ENCODE measurements around the gene RBL1. TPM values are rescaled to one million over a fixed set of nuclear protein-coding genes. Genes with fewer than 3 reads are reported as not detected.
A peak's percentile ranks its signal among the peaks of the same experiment; 100 is the strongest.

RBL1 gene
- total RNA-seq, 1 donor from 2014 or later, result 10.4 TPM

DNA sequence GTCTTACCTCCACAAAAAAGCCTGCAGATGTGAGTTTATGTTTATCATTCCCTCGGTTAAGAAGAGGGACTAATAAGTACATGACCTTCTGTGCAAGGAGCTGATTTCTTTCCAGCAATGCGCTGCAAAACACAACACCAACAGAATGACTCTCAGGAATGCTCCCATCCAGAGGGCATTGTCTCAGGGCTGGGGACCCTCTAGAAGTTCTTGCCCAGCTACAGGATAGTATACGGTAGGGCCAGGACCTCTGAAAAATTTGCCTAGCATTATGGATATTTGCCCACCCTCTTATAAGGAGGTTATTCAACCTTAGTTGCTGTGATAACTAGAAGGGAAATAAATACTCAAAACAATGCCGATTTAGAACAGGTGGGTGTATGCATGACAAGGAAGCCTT, 24.7 kb upstream of the RBL1 start:
- H3K27me3 ChIP-seq (ENCODE audit: control insufficient read depth in 3 of 3, insufficient read depth in 3 of 3, low read length in 3 of 3), result no peaks in the 10 kb centered on the region
- H3K4me1 ChIP-seq (ENCODE audit: control insufficient read depth in 3 of 3, insufficient read depth in 3 of 3, low read length in 3 of 3), result no peaks in the 10 kb centered on the region
- H3K27ac ChIP-seq (ENCODE audit: low read depth, low read length), result no peak overlapping the region
- H3K9ac ChIP-seq (ENCODE audit: low read depth in 1 of 3, low read length in 3 of 3), result no peak overlapping the region
- no peaks in the 10 kb centered on the region for H3K36me3 ChIP-seq (ENCODE audit: control insufficient read depth in 3 of 3, insufficient read depth in 3 of 3, low read length in 3 of 3)
- no peaks in the 10 kb centered on the region for H3K9me3 ChIP-seq (ENCODE audit: control insufficient read depth in 3 of 3, low read length in 3 of 3)
- no peak overlapping the region for H3K4me3 ChIP-seq (ENCODE audit: low read length in 3 of 3)

- H3K4me1 ChIP-seq (ENCODE audit: control insufficient read depth in 3 of 3, insufficient read depth in 3 of 3, low read length in 3 of 3), result no peaks in the 10 kb centered on the region
- no peak overlapping the region for H3K27ac ChIP-seq (ENCODE audit: low read depth, low read length)
- no peaks in the 10 kb centered on the region for H3K9me3 ChIP-seq (ENCODE audit: control insufficient read depth in 3 of 3, low read length in 3 of 3)
- H3K4me3 ChIP-seq (ENCODE audit: low read length in 3 of 3), result no peak overlapping the region
- no peak overlapping the region for H3K9ac ChIP-seq (ENCODE audit: low read depth in 1 of 3, low read length in 3 of 3)
- H3K36me3 ChIP-seq (ENCODE audit: control insufficient read depth in 3 of 3, insufficient read depth in 3 of 3, low read length in 3 of 3), result no peaks in the 10 kb centered on the region
- no peaks in the 10 kb centered on the region for H3K27me3 ChIP-seq (ENCODE audit: control insufficient read depth in 3 of 3, insufficient read depth in 3 of 3, low read length in 3 of 3)
Observed at GRCh38 chr20:37119356-37120036, 23.7 kb upstream of the RBL1 start.

DNA sequence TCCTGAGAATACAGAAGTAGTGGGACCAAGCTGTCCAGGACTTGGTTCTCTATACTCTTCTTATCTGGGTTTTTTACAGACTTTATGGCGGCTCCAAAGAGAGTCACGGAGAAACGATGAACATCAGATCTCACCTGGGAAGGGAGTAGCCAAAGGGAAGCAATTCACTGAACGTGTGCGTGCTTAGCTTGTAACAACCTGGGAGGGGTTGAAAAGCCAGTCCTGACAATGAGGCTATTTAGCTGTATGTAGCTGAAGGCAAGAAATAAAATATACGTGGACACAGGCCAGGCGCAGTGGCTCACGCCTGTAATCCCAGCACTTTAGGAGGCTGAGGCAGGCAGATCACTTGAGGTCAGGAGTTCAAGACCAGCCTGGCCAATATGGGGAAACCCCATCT, 18.2 kb upstream of the RBL1 start:
- H3K27ac ChIP-seq (ENCODE audit: low read depth, low read length), result no peak overlapping the region
- H3K9me3 ChIP-seq (ENCODE audit: control insufficient read depth in 3 of 3, low read length in 3 of 3), result no peaks in the 10 kb centered on the region
- no peaks in the 10 kb centered on the region for H3K4me1 ChIP-seq (ENCODE audit: control insufficient read depth in 3 of 3, insufficient read depth in 3 of 3, low read length in 3 of 3)
- H3K27me3 ChIP-seq (ENCODE audit: control insufficient read depth in 3 of 3, insufficient read depth in 3 of 3, low read length in 3 of 3), result no peaks in the 10 kb centered on the region
- H3K4me3 ChIP-seq (ENCODE audit: low read length in 3 of 3), result no peak overlapping the region
- no peak overlapping the region for H3K9ac ChIP-seq (ENCODE audit: low read depth in 1 of 3, low read length in 3 of 3)
- peaks cover 0 to 3% (median 0%) of the 10 kb centered on the region in 3 donors for H3K36me3 ChIP-seq (ENCODE audit: control insufficient read depth in 3 of 3, insufficient read depth in 3 of 3, low read length in 3 of 3)

DNA sequence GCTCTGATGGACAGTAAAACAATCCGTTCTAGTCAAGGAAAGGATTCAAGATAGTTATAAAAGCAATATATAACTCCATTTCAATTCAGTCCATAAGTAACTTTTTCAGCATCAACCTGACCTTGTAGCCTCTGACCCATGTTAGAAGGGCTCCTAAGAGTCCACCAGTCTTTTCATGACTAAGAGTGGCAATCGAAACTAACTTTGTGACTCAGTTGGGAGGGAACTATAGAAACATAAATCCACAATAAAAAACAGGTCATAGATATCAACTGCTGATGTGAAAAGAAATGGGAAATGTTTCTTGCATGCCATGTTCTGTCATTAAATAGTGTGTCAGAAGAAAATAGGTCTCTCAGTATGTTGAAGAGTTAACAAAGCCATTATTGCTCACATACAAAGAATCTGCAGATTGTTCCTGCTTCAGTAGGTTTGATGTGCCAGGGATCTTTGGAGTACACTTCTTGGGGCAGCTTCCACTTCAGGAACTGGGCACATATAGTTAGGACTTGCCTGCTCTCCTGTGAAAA, 16.2 kb upstream of the RBL1 start:
- H3K27me3 ChIP-seq (ENCODE audit: control insufficient read depth in 3 of 3, insufficient read depth in 3 of 3, low read length in 3 of 3), result no peaks in the 10 kb centered on the region
- H3K9ac ChIP-seq (ENCODE audit: low read depth in 1 of 3, low read length in 3 of 3), result no peak overlapping the region
- H3K27ac ChIP-seq (ENCODE audit: low read depth, low read length), result no peak overlapping the region
- H3K4me3 ChIP-seq (ENCODE audit: low read length in 3 of 3), result no peak overlapping the region
- no peaks in the 10 kb centered on the region for H3K9me3 ChIP-seq (ENCODE audit: control insufficient read depth in 3 of 3, low read length in 3 of 3)
- no peaks in the 10 kb centered on the region for H3K4me1 ChIP-seq (ENCODE audit: control insufficient read depth in 3 of 3, insufficient read depth in 3 of 3, low read length in 3 of 3)
- H3K36me3 ChIP-seq (ENCODE audit: control insufficient read depth in 3 of 3, insufficient read depth in 3 of 3, low read length in 3 of 3), result peaks cover 0 to 3% (median 0%) of the 10 kb centered on the region in 3 donors

GRCh38 chr20:37108676-37109075, 12.9 kb upstream of the RBL1 start:
- peaks cover 0 to 3% (median 0%) of the 10 kb centered on the region in 3 donors for H3K36me3 ChIP-seq (ENCODE audit: control insufficient read depth in 3 of 3, insufficient read depth in 3 of 3, low read length in 3 of 3)
- H3K4me1 ChIP-seq (ENCODE audit: control insufficient read depth in 3 of 3, insufficient read depth in 3 of 3, low read length in 3 of 3), result no peaks in the 10 kb centered on the region
- H3K9ac ChIP-seq (ENCODE audit: low read depth in 1 of 3, low read length in 3 of 3), result no peak overlapping the region
- no peak overlapping the region for H3K27ac ChIP-seq (ENCODE audit: low read depth, low read length)
- H3K27me3 ChIP-seq (ENCODE audit: control insufficient read depth in 3 of 3, insufficient read depth in 3 of 3, low read length in 3 of 3), result no peaks in the 10 kb centered on the region
- H3K9me3 ChIP-seq (ENCODE audit: control insufficient read depth in 3 of 3, low read length in 3 of 3), result no peaks in the 10 kb centered on the region
- no peak overlapping the region for H3K4me3 ChIP-seq (ENCODE audit: low read length in 3 of 3)

- H3K4me3 ChIP-seq (ENCODE audit: low read length in 3 of 3), result no peak overlapping the region
Observed at GRCh38 chr20:37102571-37102970, 6.8 kb upstream of the RBL1 start.

DNA sequence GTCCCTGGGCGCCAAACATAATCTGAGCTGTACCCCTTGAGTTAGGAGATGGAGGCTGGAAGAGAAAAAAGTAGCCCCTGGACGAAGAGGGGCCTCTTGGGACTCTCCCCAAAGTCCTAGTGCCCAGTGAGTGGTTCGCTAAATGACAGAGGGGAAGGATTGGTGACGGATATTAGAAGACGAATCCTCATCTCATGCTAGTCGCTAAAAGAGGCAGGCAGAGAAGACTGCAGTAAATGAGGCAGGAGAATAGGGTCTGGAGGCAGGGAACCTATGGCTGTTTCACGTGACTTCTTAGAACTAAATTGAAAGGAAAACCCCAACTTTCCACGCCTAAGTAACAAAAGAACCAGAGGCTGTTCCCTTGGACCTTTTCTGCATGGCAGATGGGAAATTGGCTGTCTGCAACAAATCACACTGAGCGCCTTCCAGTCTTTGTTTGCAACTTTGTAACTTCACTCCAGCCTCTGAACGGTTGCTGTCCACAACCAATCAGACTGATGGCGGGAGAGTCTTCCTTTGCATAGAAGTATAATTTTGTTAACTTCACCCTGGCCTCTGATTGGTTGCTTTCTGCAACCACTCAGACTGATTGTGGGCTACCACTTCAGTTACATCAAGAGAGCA, 731 bp upstream of the RBL1 start:
- Histone ChIP-seq H3K4me1 (ENCODE audit: control insufficient read depth in 3 of 3, insufficient read depth in 3 of 3, low read length in 3 of 3) (peaks cover 13 to 28% (median 27%) of the 10 kb centered on the region in 3 donors), H3K27ac (ENCODE audit: low read depth, low read length) (peak overlapping the region; percentile 84), H3K36me3 (ENCODE audit: control insufficient read depth in 3 of 3, insufficient read depth in 3 of 3, low read length in 3 of 3) (no peaks in the 10 kb centered on the region), H3K9ac (ENCODE audit: low read depth in 1 of 3, low read length in 3 of 3) (peak overlapping the region in 2 of 3 donors; percentile 78 to 85), H3K27me3 (ENCODE audit: control insufficient read depth in 3 of 3, insufficient read depth in 3 of 3, low read length in 3 of 3) (no peaks in the 10 kb centered on the region), H3K9me3 (ENCODE audit: control insufficient read depth in 3 of 3, low read length in 3 of 3) (no peaks in the 10 kb centered on the region), H3K4me3 (ENCODE audit: low read length in 3 of 3) (peak overlapping the region; percentile 76 to 95 (median 92))

More at GRCh38 chr20:37102571-37102970, 6.8 kb upstream of the RBL1 start:
- H3K4me1 ChIP-seq (ENCODE audit: control insufficient read depth in 3 of 3, insufficient read depth in 3 of 3, low read length in 3 of 3), result peaks cover 0 to 5% (median 2%) of the 10 kb centered on the region in 3 donors
- H3K27ac ChIP-seq (ENCODE audit: low read depth, low read length), result no peak overlapping the region
- no peaks in the 10 kb centered on the region for H3K36me3 ChIP-seq (ENCODE audit: control insufficient read depth in 3 of 3, insufficient read depth in 3 of 3, low read length in 3 of 3)
- no peaks in the 10 kb centered on the region for H3K27me3 ChIP-seq (ENCODE audit: control insufficient read depth in 3 of 3, insufficient read depth in 3 of 3, low read length in 3 of 3)
- no peak overlapping the region for H3K9ac ChIP-seq (ENCODE audit: low read depth in 1 of 3, low read length in 3 of 3)
- H3K9me3 ChIP-seq (ENCODE audit: control insufficient read depth in 3 of 3, low read length in 3 of 3), result no peaks in the 10 kb centered on the region

DNA sequence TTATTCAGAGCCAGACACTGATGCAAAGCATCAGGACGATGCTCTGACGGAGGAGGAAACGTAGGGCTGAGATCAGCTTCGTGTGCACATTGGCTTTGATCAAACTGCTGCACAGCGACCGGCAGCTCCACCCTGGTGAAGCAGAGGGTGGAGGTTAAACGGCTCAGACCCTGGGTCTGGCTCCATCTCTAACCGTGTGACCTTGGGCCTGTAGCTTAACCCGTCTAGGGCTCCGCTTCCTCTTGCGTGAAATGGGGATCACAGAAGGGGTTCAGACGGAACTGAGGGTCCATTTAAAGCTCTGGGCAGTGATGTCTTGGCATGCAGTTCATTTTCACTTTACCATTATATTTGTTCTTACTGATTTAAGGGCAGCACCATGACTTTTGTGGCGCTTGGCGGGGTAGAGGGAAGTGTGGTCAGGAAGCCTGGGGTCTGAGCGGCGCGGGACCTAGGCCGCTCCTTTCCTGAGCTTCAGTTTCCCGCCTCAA, 644 bp downstream of the RBL1 start:
- Histone ChIP-seq H3K4me3 (ENCODE audit: low read length in 3 of 3) (peak overlapping the region; percentile 76 to 95 (median 92)), H3K9me3 (ENCODE audit: control insufficient read depth in 3 of 3, low read length in 3 of 3) (no peaks in the 10 kb centered on the region), H3K27me3 (ENCODE audit: control insufficient read depth in 3 of 3, insufficient read depth in 3 of 3, low read length in 3 of 3) (no peaks in the 10 kb centered on the region), H3K36me3 (ENCODE audit: control insufficient read depth in 3 of 3, insufficient read depth in 3 of 3, low read length in 3 of 3) (no peaks in the 10 kb centered on the region), H3K9ac (ENCODE audit: low read depth in 1 of 3, low read length in 3 of 3) (peak overlapping the region; percentile 78 to 85 (median 81)), H3K4me1 (ENCODE audit: control insufficient read depth in 3 of 3, insufficient read depth in 3 of 3, low read length in 3 of 3) (peaks cover 13 to 28% (median 27%) of the 10 kb centered on the region in 3 donors), H3K27ac (ENCODE audit: low read depth, low read length) (peak overlapping the region; percentile 84)

DNA sequence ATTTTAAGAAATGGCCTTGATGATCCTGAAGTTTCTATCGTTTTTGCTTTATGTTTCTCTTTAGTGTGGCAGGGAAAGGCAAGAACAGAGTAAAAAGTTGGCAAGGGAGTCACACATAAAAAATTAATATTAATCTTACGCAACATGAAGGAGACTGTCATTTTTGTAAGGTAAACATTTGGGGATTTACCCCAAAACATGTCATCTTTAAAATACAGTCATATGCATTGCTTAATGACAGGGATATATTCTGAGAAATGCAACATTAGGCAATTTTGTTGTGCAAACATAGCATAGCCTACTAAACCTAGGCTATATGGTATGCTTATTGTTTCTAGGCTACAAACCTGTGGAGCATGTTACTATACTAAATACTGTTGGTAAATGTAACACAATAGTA, 5.4 kb downstream of the RBL1 start:
- no peak overlapping the region for H3K4me3 ChIP-seq (ENCODE audit: low read length in 3 of 3)
- H3K36me3 ChIP-seq (ENCODE audit: control insufficient read depth in 3 of 3, insufficient read depth in 3 of 3, low read length in 3 of 3), result no peaks in the 10 kb centered on the region
- no peak overlapping the region for H3K9ac ChIP-seq (ENCODE audit: low read depth in 1 of 3, low read length in 3 of 3)
- H3K27ac ChIP-seq (ENCODE audit: low read depth, low read length), result no peak overlapping the region
- H3K9me3 ChIP-seq (ENCODE audit: control insufficient read depth in 3 of 3, low read length in 3 of 3), result no peaks in the 10 kb centered on the region
- H3K4me1 ChIP-seq (ENCODE audit: control insufficient read depth in 3 of 3, insufficient read depth in 3 of 3, low read length in 3 of 3), result peaks cover 7 to 14% (median 10%) of the 10 kb centered on the region in 3 donors
- no peaks in the 10 kb centered on the region for H3K27me3 ChIP-seq (ENCODE audit: control insufficient read depth in 3 of 3, insufficient read depth in 3 of 3, low read length in 3 of 3)

GRCh38 chr20:37081717-37082289, 14.0 kb downstream of the RBL1 start:
- Histone ChIP-seq H3K9ac (ENCODE audit: low read depth in 1 of 3, low read length in 3 of 3) (no peak overlapping the region), H3K36me3 (ENCODE audit: control insufficient read depth in 3 of 3, insufficient read depth in 3 of 3, low read length in 3 of 3) (peaks cover 0 to 9% (median 5%) of the 10 kb centered on the region in 3 donors), H3K27ac (ENCODE audit: low read depth, low read length) (no peak overlapping the region), H3K4me1 (ENCODE audit: control insufficient read depth in 3 of 3, insufficient read depth in 3 of 3, low read length in 3 of 3) (no peaks in the 10 kb centered on the region), H3K4me3 (ENCODE audit: low read length in 3 of 3) (no peak overlapping the region), H3K27me3 (ENCODE audit: control insufficient read depth in 3 of 3, insufficient read depth in 3 of 3, low read length in 3 of 3) (no peaks in the 10 kb centered on the region), H3K9me3 (ENCODE audit: control insufficient read depth in 3 of 3, low read length in 3 of 3) (no peaks in the 10 kb centered on the region)
